ENCODE measurements around the gene TSFM. TPM values are rescaled to one million over a fixed set of nuclear protein-coding genes. Genes with fewer than 3 reads are reported as not detected.

TSFM gene
- total and polyA plus RNA-seq, 2 of the 4 experiments (the other 2 are of a cell fraction), result 11.5 to 14.0 TPM

DNA sequence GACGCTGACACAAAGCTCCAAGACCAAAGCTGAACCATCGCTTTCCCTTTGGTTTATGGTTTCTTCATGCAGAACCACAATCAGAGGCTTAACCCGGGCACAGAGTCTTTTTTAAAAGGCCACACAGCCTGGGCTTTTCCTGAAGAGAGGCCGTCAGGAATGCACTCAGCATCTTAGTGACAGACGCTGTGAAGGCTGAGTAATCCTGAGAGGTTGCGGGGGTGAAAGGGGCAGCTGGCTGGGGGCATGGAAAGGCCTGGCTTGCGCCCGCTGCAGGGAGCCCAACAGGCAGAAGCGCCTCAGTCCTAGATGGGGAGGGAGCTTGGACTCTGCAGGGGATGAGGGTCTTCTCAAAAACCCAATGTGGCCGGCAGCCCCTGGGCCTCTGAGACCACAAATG is 50.4 kb downstream of the TSFM start:
- no TSS peak for BruUV-seq (replicated peaks)
- no peak overlapping the region for H3K18ac ChIP-seq (ENCODE audit: low read depth, low read length)
- POLR2A ChIA-PET (ENCODE audit: unreplicated experiment), result no interaction called here
- intact Hi-C loops (cut with micrococcal nuclease) (no loop called here), in situ Hi-C loops (cut with MboI; ENCODE audit: low sequenced_read_pairs) (no loop called here), dilution Hi-C loops (cut with HindIII; ENCODE audit: low sequenced_read_pairs, unreplicated experiment) (no loop called here)
- no peak overlapping the region for H2AK5ac ChIP-seq (ENCODE audit: low read depth, low read length)
- peak overlapping the region; percentile 66; the same call in 1 of the 2 replicates for H3K4ac ChIP-seq (ENCODE audit: low read depth, low read length)
- no peak overlapping the region for H2BK15ac ChIP-seq (ENCODE audit: low read depth, low read length)
- H3K23ac ChIP-seq (ENCODE audit: low read depth, low read length), result peak overlapping the region; percentile 87
- peak overlapping the region; percentile 33; the same call in 1 of the 2 replicates for H3K14ac ChIP-seq (replicated peaks; ENCODE audit: low read depth, low read length)
- peak overlapping the region; percentile 49 for H2BK5ac ChIP-seq (ENCODE audit: low read depth, low read length, poor library complexity, severe bottlenecking)
- H2BK20ac ChIP-seq (ENCODE audit: low read depth, low read length), result no peak overlapping the region
- H4K8ac ChIP-seq (ENCODE audit: low read depth in 2 of 2, low read length in 2 of 2), result peak overlapping the region in 1 of 2 experiments; percentile 46; a peak in 1 of 4 replicates
- no peaks in the 10 kb centered on the region for H3K27me3 ChIP-seq (ENCODE audit: control insufficient read depth, insufficient read depth, low read length)
- peaks cover 3 to 76% of the 10 kb centered on the region in 2 experiments; a peak in 3 of 4 replicates for H3K79me1 ChIP-seq (ENCODE audit: low read depth in 1 of 2, low read length in 2 of 2)
- no peak overlapping the region for H2AK9ac ChIP-seq (replicated peaks; ENCODE audit: low read depth, low read length, poor library complexity)
- peak overlapping the region; percentile 8; the same call in 1 of the 2 replicates for H3K27ac ChIP-seq (ENCODE audit: insufficient read depth, low read length)
- peak overlapping the region; percentile 35; the same call in 1 of the 2 replicates for H3K4me2 ChIP-seq (ENCODE audit: low read depth, low read length)
- H3K9ac ChIP-seq (ENCODE audit: low read depth, low read length), result 0 out of 2 replicates have a peak overlapping the region, but pooled peaks have one; percentile 10
- no peak overlapping the region for H2AFZ ChIP-seq (replicated peaks; ENCODE audit: low read length, poor library complexity)
- DNase-seq, result no peak
- TF ChIP-seq, protein P1, sequence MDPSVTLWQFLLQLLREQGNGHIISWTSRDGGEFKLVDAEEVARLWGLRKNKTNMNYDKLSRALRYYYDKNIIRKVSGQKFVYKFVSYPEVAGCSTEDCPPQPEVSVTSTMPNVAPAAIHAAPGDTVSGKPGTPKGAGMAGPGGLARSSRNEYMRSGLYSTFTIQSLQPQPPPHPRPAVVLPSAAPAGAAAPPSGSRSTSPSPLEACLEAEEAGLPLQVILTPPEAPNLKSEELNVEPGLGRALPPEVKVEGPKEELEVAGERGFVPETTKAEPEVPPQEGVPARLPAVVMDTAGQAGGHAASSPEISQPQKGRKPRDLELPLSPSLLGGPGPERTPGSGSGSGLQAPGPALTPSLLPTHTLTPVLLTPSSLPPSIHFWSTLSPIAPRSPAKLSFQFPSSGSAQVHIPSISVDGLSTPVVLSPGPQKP (IDR thresholded peaks at IDR 0.05; ENCODE audit: borderline replicate concordance, low read depth, low read length), result no peak
- TF ChIP-seq, protein P2, sequence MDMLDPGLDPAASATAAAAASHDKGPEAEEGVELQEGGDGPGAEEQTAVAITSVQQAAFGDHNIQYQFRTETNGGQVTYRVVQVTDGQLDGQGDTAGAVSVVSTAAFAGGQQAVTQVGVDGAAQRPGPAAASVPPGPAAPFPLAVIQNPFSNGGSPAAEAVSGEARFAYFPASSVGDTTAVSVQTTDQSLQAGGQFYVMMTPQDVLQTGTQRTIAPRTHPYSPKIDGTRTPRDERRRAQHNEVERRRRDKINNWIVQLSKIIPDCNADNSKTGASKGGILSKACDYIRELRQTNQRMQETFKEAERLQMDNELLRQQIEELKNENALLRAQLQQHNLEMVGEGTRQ (IDR thresholded peaks at IDR 0.05; ENCODE audit: low read depth, low read length), result no peak
- no peak for TF ChIP-seq MAFK (IDR thresholded peaks at IDR 0.05; ENCODE audit: low read depth, low read length)
- no peak for TF ChIP-seq MAZ (IDR thresholded peaks at IDR 0.05; ENCODE audit: borderline replicate concordance, low read depth, low read length)
- no peak for TF ChIP-seq RFX5 (IDR thresholded peaks at IDR 0.05; ENCODE audit: low read depth, low read length)
- TF ChIP-seq SMC3 (IDR thresholded peaks at IDR 0.05; ENCODE audit: low read depth, low read length), result no peak
- TF ChIP-seq BHLHE40 (IDR thresholded peaks at IDR 0.05; ENCODE audit: low read depth, low read length), result no peak
- no peak for TF ChIP-seq POLR2A (IDR thresholded peaks at IDR 0.05; ENCODE audit: low read depth, low read length)
- no peak for TF ChIP-seq FOS (IDR thresholded peaks at IDR 0.05; ENCODE audit: low read depth, low read length)
- TF ChIP-seq MXI1 (IDR thresholded peaks at IDR 0.05; ENCODE audit: borderline replicate concordance, low read depth, low read length), result no peak
- TF ChIP-seq NFE2L2 (IDR thresholded peaks at IDR 0.05; ENCODE audit: low read depth, low read length), result no peak
- no peak for TF ChIP-seq RCOR1 (IDR thresholded peaks at IDR 0.05; ENCODE audit: insufficient replicate concordance, low read length)
- TF ChIP-seq, protein P3, sequence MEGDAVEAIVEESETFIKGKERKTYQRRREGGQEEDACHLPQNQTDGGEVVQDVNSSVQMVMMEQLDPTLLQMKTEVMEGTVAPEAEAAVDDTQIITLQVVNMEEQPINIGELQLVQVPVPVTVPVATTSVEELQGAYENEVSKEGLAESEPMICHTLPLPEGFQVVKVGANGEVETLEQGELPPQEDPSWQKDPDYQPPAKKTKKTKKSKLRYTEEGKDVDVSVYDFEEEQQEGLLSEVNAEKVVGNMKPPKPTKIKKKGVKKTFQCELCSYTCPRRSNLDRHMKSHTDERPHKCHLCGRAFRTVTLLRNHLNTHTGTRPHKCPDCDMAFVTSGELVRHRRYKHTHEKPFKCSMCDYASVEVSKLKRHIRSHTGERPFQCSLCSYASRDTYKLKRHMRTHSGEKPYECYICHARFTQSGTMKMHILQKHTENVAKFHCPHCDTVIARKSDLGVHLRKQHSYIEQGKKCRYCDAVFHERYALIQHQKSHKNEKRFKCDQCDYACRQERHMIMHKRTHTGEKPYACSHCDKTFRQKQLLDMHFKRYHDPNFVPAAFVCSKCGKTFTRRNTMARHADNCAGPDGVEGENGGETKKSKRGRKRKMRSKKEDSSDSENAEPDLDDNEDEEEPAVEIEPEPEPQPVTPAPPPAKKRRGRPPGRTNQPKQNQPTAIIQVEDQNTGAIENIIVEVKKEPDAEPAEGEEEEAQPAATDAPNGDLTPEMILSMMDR (conservative IDR thresholded peaks at IDR 0.05; ENCODE audit: low read depth, low read length), result no peak
- H4K91ac ChIP-seq (ENCODE audit: insufficient read depth, low read depth, low read length), result no peak overlapping the region
- H2BK120ac ChIP-seq (ENCODE audit: low read depth, low read length), result no peak overlapping the region; the same call in 1 of the 2 replicates
- no peak overlapping the region for H3K4me3 ChIP-seq (ENCODE audit: insufficient read depth, low read depth, low read length)
- H3K9me3 ChIP-seq (ENCODE audit: control insufficient read depth, insufficient read depth, low read length), result no peaks in the 10 kb centered on the region
- H3K36me3 ChIP-seq (ENCODE audit: control insufficient read depth, insufficient read depth, low read length), result peaks cover 18% of the 10 kb centered on the region
- CTCF ChIA-PET, result interaction anchor here (1.9 kb wide), 1 partner anchor 64 kb away, joined by 10 read pairs; no protein-coding TSS in a partner anchor
- H3K4me1 ChIP-seq (ENCODE audit: control insufficient read depth, insufficient read depth, low read length), result peaks cover 57% of the 10 kb centered on the region
- no peak overlapping the region for H3K56ac ChIP-seq (ENCODE audit: extremely low read depth, insufficient read depth, low read length)
- H4K5ac ChIP-seq (ENCODE audit: low read depth, low read length), result no peak overlapping the region
- 20% methylated on average over 5 of the region's 10 CpGs; no CpG with 5 or more reads in 1 of the 2 experiments for WGBS, 2 experiments (ENCODE audit: extremely low coverage in 2 of 2, insufficient read length in 1 of 2)
- ATAC-seq (ENCODE audit: low read depth), result 0 out of 2 replicates have a peak, but pooled peaks have one; percentile 3
- H3K9me1 ChIP-seq (ENCODE audit: insufficient read depth, low read length), result peaks cover 51% of the 10 kb centered on the region
- peaks cover 94% of the 10 kb centered on the region for H4K20me1 ChIP-seq (ENCODE audit: insufficient read depth, low read length)
